NCI-H128 (cell line): ENCODE data around the gene MGAT5.
"Not testable (repeated sequence)": the region's sequence is repeated elsewhere in the genome, so short reads cannot be mapped to it uniquely, and the experiment has no call there.

Source experiments
- DNase-seq: peaks from one replicate; lab custom pipeline; 2025; ENCODE audit not compliant: unreplicated experiment; lab: John Stamatoyannopoulos, UW

Gene MGAT5

DNA sequence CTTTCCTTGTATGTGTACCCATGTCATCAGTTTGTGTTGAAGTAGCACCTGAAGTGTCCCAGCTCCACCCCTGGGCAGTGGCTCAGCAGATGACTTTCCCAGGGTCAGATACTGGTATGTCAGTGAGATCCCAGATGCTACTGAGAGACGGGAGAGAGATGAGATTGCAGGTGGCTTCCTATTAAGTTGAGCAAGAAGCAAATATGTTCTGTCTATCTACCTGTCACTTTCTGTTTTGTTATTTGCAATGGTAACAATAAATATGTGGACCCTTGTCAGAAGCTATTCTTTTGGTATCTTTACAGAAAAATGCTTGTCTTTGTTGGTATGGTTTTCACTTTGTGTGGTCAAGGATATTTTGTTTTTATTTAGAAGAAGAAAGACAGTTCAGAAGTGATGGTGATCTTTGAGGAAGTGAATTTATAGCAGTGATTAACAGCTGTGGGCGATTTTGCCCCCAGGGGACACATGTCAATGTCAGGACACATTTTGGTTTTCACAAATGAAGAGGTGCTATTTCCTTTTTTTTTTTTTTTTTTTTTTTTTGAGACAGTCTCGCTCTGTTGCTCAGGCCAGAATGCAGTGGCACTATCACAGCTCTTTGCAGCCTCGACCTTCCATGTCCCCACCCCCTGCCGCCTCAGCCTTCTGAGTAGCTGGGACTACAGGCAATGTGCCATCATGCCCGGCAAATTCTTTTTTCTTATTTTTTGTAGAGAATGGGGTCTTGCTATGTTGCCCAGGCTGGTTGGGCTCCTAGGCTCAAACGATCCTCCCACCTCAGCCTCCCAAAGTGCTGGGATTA, 21.4 kb downstream of the MGAT5 start:
- DNase-seq: no peak

DNA sequence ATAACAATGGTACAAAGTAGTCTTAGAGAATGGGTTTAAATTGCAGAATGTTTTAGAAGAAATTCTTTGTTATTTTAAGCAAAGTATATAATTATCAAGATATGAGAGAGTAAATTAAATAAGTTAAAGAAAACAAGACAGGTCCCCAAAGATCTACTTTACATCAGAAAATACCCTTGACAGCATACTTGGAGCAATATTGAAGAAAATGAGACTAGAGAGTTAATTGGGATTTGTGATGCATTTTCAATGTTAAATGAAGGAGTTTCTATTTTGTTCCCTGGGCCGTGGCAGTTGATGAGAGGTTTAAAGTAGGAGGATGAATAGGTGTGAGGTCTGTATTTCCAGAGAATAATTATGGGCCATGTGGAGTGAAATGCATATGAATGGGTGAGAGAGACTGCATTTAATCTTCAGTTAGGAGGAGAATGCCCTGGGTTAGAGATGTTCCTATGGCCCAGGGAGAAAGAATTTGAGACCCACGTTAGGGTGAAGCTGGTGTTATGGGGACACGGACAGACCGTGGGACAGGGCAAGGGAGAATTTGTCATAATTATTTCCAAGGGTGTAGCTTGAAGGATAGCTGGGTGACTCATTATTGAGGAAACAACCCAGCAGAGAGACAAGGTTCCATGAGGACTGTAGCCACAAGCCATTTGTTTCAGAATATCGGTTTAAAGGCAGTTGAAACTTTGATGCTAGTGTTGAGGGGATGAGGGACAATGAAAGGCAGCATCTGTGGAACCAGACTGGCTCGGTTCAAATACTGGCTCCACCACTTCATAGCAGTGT, 22.7 kb downstream of the MGAT5 start:
- DNase-seq: no peak

DNA sequence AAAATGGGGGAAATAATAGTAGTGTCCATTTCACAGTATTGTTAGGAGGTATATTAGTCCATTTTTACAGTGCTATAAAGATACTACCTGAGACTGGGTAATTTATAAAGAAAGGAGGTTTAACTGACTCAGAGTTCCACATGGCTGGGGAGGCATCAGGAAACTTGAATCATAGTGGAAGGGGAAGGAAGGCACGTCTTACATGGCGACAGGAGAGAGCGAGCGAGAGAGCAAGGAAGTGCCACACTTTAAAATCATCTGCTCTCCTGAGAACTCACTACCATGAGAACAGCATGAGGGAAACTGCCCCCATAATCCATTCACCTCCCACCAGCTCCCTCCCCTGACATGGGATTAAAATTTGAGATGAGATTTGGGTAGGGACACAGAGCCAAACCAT, 23.4 kb downstream of the MGAT5 start:
- no peak for DNase-seq

DNA sequence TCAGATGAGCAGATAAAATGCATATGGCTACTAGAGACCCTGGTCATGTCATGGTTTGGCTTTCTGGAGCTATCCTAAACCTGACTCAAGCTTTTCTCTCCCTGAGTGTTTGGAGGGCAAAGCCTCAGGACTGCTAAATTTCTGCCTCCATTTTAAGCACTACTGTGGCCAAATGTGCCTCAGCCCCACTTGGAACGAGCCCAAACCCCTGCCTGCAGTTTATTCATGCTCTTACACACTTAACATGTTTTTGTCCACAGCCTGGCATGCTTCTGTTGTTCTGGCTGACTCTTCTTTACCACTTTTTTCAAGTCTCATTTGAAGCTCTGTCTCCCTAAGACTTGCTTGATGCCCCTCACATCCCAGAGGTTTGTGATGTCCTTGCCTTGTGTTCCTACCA, 24.7 kb downstream of the MGAT5 start:
- DNase-seq: no peak

DNA sequence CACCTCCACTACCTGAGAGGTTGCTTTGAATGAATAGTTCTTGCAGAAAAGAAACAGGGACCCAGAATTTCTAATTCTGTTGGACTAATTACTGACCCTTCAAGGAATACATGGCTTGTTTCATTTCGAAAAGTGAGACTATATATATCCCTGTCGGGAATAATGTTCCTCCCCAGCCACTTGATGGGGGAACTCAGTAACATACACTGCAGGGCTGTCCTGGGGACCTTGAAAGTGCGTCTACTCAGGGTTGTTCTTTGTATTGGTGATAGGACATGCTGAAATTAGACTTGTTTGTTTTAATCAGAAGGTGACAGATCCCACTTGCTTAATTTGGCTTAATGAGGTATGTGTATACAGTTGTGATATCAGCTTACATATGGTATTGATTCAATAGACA, 25.5 kb downstream of the MGAT5 start:
- no peak for DNase-seq

DNA sequence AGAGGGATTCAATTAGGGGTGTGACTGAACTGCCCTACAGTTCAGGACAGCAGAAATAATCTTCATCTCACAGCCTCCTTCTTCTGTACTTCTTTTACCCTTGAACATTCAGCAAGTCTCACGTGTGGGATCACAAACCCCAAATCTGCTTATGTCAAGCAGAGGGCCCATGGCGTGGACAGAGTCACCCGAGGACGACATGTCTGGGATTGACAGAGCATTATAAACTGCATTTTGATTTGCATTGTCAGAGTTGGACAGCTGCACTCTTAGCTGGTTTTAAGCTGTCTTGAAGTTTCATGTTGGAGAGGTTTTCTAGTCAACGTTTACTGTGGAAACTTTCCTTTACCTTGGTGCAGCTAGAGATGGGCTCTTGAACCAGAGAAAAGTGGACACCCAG, 26.4 kb downstream of the MGAT5 start:
- no peak for DNase-seq

DNA sequence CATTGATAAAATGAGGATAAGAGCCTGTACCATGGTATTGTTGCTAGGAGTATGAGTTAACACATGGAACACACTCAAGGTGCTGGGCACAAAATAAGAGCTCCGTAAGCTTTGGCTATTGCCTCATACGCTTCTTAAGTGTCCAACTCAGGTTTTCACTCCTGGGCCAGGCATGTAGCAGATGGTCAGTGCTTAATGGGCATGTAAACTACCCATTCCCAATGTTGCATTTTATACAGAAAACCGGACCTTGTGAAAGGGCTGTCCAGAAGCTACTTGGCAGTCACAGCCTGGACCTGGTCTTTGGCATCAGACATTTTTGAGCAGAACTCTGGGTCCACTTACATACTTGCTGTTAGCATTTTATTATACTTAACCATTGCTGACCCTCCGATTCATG, 26.9 kb downstream of the MGAT5 start:
- no peak for DNase-seq

DNA sequence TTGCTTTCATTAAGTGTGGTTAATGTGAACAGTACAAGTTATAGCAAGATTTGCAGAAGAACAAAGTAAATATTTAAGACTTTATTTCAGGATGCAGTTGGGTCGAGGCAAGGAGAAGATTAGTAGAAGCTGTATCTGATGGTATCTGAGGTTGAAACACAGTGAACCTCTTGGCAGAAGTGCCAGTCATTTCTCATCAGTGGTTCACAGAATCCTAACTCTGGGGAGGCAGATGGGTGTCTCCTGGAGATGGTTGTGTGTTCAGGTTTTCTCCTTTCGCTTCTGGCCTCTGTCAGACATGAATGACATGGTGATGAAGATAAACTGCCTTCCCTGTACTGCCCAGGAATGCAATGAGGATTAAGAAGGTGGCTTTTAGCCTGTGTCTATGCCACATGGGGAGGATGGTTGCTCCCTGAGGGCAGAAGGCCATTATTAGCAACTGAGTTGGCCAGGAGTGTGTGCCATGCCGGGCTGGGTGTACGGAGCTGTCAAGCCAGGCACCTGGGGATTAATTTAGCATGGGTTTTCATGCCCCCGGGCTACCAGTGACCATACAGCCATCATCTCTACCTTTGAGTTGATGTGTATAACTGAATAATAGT, 28.0 kb downstream of the MGAT5 start:
- no peak for DNase-seq

DNA sequence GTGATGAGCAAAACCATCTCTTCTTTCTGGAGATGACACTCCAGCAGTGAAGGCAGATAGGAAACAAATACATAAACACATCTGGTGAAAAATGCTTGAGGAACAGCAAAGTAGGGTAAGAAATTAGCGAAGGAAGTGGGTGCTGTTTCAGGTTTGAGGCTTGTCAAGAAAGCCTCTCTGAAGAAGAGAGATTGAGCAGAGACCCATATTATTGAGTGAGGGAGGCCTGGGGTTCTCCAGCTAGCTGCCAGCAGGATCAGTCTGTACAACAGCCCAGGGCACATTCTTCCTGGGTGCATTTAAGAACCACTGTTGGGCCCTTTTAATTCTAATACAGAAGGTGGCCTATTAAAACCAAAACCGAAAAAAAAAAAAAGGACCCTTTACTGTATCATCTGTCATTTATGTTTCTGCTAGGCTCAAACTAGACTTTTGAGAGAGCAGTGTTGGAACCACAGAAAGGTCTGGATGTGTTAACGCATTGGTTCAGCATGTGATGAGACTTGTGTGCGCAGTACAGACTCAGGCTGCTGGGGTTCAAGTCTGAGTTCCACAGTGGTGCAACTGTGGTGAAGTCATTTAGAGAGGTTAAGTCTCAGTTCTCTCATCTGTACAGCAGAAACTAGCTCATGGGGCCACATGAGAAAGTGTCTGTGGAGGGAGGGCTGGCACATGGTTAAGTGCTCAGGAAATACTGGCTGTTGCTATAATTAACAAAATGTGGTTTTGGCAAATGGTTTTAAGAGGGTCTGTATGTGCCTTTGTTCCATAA, 28.9 kb downstream of the MGAT5 start:
- no peak for DNase-seq

DNA sequence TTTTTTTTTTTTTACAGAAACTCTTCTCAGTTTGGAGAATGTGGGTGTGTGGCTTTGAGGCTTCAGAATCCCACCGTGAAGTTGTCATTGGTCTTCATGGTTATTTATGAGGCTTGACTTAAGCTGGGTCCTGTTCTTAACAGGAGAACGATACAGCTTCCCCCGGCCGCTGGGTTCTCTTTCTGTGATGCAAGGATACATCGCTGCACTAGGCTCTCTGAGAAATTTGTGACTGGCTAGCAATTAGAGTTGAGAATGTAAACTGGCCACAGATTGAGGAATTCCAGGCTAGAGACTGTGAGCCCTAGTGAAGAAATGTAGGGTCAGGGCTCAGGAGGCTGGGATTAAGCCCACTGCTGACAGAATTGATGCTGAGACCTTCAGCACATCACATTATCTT, 29.8 kb downstream of the MGAT5 start:
- DNase-seq: no peak

DNA sequence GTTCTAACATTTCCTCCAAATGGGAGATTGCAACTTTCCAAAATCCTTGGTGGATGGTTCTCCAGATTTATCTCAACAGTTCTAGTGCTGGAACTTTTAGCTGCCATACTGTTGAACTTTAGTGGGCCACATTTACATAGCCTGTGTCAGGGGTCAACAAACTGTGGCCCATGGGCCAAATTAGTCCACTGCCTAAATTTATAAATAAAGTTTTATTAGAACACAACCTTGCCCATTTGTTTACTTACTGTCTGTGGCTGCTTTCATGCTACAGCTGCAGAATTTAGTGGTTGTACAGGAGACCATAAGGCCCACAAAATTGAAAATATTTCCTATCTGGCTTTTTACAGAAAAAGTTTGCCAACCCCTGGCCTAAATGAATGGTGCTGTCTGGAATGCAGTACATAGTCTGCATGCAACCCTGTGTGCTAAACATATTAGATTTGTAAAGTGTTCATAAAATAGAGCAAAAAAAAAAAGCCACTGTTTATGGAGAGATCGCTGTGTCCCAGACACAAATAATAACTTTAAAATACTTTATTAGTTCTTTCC, 30.3 kb downstream of the MGAT5 start:
- no peak for DNase-seq

DNA sequence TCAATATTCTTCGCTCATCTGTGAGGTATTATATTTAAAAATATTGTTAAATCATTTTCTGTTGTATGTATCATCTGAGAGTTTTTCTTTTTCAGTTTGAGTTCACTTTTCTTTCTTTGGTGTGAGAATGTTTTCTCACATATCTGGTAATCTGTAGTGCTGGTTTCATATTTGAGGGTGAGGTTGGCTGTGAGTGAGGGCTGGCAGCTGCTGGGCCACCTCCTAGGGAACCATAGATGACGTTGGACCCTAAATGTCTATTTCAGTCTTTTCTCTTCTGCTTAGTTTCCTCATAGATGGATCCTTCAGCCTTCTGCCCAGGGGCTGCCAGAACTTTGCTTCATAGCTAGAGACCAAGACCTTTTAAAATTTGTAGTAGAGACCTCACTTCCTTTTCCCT, 33.5 kb downstream of the MGAT5 start:
- DNase-seq: no peak

DNA sequence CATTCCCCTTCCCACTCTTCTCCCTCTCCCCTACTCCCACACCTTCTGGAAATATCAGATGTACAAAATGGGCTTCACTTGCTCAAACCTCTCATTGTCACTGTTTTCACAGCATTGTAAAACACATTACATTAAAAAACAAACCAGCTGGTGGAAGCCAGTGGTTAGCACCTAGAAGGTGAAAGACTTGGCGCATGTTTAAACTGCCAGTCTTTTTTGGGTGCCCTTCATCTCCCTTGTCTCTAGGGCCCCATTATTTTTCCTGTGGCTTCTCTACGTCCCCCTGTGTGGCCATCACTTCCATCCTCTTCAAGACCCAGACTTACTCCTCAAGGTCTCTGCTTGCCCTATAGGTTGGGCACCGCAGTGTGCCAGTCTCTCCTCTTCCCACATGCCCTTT, 34.9 kb downstream of the MGAT5 start:
- DNase-seq: no peak

DNA sequence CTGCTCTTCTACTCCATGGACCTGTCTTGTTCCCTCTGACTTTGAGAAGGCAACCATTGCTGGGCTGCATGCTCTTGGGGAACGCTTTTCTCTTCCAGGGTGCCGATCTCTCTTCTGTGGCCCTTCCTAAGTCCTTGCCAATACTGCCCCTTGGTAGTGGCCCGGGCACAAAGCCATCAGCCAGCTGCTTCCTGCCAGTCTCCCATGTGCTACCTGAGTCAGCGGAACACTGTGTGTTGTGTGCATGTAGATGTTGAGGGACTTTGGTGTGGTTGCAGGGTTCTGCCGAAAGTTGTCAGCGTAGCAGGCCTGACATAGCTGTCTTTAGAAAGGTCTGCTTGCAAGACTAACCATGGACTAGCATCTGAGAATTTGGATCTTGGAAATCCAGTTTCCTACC, 35.4 kb downstream of the MGAT5 start:
- no peak for DNase-seq

DNA sequence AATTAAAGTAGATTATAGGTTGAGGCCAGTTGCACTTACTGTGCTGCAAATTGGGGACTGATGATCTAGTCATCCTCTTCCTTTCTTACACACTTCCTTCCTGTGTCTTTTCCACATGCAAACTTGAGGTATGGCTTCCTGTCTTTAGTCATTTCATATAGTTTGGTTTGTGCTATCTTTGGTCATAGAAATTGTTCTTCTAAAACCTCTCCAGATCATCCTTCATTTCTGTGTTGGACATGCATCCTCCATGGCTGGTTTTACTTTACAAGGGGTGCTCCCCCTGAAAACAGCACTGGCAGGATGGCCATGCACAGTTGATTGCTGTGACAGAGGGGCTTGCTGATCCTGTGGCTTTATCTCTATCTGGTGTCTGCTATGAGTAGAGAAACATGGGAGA, 36.5 kb downstream of the MGAT5 start:
- no peak for DNase-seq

DNA sequence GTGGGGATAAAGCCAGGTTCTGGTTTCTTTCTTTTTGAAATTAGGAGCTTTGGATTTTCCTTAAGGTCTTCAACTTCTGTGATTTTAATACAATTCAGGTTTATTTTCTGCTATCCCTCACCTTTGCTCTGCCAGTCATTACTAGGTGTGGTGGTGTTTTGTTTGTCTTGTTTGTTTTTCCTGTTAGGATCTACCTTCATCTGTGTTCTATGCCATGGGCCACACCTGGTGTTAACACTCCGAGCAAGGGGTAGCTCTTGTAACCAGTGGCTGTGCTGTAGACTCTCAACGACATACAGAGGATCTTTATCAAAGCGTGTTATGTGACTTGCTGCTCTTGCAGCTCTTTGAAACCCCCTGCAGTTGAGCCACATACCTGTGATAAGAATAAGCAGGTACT, 38.6 kb downstream of the MGAT5 start:
- DNase-seq: no peak

DNA sequence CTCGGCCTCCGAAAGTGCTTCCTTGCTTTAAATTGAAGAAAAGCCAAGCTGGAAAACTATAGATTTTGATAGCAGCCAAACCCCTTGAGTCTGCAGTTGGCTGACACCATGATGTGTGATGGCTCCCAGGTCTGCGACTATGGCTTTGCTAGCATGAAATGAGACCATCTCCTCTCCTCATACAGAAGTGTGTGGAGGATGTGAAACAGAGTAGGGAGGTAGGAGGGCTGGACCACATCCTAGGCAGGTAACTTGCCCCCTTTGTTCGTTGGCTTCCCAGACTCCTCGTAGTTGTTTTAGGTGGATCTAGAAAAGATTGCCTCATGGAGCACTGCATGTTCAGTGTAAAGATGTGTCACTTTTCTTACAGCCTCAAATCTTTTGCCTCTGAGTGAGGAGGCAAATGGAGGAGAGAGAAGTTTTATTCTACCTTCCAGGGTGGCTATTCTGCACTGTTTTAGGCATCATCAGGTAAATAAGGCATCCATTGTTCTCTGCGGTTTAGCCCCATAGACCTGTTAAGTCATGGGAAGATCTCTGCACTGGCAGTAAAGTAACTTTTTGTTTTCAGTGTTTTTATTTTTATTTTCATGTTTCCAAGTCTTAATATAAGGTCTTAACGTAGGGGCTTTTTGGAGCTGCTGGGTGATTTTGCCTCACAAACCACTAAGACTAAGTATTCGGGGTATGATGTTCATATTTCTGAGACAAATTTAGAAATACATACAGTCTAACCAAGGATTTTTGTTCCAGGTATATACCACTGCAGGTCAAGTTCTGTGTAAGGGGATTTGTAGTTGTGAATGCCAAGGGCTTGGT, 40.1 kb downstream of the MGAT5 start:
- no peak for DNase-seq

DNA sequence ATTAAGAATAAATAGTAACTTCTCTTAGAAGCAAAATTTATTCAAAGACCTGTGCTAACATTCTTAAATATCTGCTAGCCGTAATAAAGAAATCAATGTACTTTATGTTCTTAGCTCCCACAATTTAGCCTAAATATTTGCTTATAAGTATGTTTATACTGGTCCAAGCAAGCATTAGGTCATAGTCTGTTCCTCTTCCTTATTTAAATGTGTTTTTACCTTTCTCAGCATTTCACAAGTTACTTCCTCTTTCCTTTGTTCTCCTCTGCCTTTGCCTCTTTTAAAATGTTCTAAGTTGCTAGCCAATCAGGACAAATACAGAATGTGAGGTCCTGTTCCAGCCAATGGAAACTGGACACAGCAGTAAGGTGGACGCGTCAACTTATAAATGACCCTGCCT, 40.7 kb downstream of the MGAT5 start:
- not testable (repeated sequence) for DNase-seq

DNA sequence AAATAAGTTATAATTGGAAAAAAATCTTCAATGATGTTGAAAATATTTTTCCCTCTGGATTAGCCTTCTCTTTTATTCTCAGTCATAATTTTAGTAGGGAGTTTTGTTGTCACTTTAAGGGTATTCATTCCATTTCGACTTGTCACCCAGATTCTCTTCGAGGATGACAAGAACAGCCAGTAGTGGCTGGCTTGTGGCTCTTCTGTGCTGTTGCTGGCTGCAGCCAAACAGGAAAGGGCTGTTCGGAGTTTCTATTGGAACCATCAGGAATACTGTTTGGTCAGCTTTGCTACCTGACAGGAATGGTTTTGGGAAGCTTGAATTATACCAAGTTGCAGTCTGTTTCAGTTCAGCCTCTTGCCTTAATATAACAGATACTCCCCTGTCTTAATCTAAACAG, 41.6 kb downstream of the MGAT5 start:
- DNase-seq: no peak

DNA sequence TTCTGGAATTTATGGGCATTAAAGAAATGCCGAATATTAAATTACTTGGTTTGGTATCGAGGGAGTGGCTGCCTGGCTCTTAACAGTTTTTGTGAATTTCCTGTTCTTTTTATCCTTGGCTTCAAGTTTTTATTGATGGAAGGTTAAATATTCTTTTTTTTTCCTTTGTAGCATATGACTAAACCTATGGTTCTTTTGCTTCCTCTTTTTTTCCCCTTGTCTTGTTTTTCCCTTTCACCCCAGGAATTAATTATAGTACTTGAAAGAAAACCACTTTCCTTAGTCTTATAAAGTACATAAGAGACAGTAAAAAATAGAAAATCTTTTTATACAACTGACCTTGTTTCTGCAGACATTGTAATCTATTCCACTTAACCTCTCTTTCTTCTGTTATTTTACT, 42.4 kb downstream of the MGAT5 start:
- DNase-seq: no peak
